Body of pancreas (tissue), 4 donors: Measurements from ENCODE around the gene FBXO41. TPM values are rescaled to one million over a fixed set of nuclear protein-coding genes. Genes with fewer than 3 reads are reported as not detected.

Experiments
- ATAC-seq: fragments of 150-250 bp; one replicate; pipeline ENCODE4 v1.9.1; 2016
- DNase-seq, 4 donors: peaks; one replicate each; pipeline ENCODE4 v3.0.0-alpha.2; 2019
- H3K27ac ChIP-seq, 4 donors: fragments of 200-600 bp; sonication (generic); 1 replicate in 3 of 4; 2 replicates in 1 of 4; pipeline versions ENCODE4 v1.5.1 to v1.6.1; 2016 to 2019; ENCODE audit warnings: mild to moderate bottlenecking in 1 of 4, mixed read lengths in 1 of 4, moderate library complexity in 1 of 4
- H3K27me3 ChIP-seq, 2 donors: fragments of 200-600 bp; sonication (generic); one replicate each; pipeline ENCODE4 v1.6.0; 2016; ENCODE audit warnings: mild to moderate bottlenecking in 1 of 2
- H3K36me3 ChIP-seq, 2 donors: fragments of 200-600 bp; sonication (generic); replicated peaks in 1 of 2; 2 replicates each; pipeline ENCODE4 v1.5.1; 2016; ENCODE audit warnings: low read depth in 2 of 2; ENCODE audit not compliant: insufficient read depth in 1 of 2
- H3K4me1 ChIP-seq: fragments of 200-600 bp; sonication (generic); one replicate; pipeline ENCODE4 v1.6.0; 2016
- H3K4me3 ChIP-seq, 2 donors: fragments of 200-600 bp; sonication (generic); 1 replicate in 1 of 2; 2 replicates in 1 of 2; pipeline ENCODE4 v1.5.1; 2016 to 2019
- H3K9me3 ChIP-seq, 3 donors: fragments of 200-600 bp; sonication (generic); 1 replicate in 2 of 3; 2 replicates in 1 of 3; pipeline ENCODE4 v1.5.1; 2016
- POLR2A ChIP-seq, 3 donors: fragments of 450-650 bp; IDR thresholded peaks; one replicate each; pipeline ENCODE4 v1.6.1; 2016; ENCODE audit warnings: antibody characterized with exemption in 3 of 3, mild to moderate bottlenecking in 2 of 3
- WGBS, 2 donors: methylation state at CpG; one replicate each; pipeline ENCODE4 v1.1.5; 2017; 5-methylcytosine and 5-hydroxymethylcytosine counted together
- intact Hi-C: fragments of 100-400 bp; cut with DNase I; formaldehyde crosslinking; loops from one replicate; pipeline ENCODE4 v1.15.1; 2023
- total RNA-seq, 2 donors: library from RNA; depleted of rRNA; stranded (reverse); fragments of >200 nt; gene quantifications; one replicate each; pipeline ENCODE4 v1.1.0, GENCODE V29; 2016
- TF ChIP-seq, protein P1 (sequence below), 7 experiments: fragments of 450-650 bp in 4 of 7; fragments of 200-600 bp in 3 of 7; sonication (generic) in 3 of 7; IDR thresholded peaks; one replicate each; pipeline ENCODE4 v1.5.1; 2016 to 2019; ENCODE audit warnings: antibody characterized with exemption in 7 of 7

Gene FBXO41
- total RNA-seq, 2 donors from 2014 or later: 4.3 to 11.2 TPM

- intact Hi-C loops: no loop called here
- no peak overlapping the region for H3K27ac ChIP-seq
- H3K36me3 ChIP-seq: no peaks in the 10 kb centered on the region
- ATAC-seq: no peak
- H3K27me3 ChIP-seq: no peaks in the 10 kb centered on the region
- no peak overlapping the region for H3K4me3 ChIP-seq
- no peak for DNase-seq
- no peak for TF ChIP-seq POLR2A (IDR thresholded peaks at IDR 0.05)
- TF ChIP-seq, protein P1, sequence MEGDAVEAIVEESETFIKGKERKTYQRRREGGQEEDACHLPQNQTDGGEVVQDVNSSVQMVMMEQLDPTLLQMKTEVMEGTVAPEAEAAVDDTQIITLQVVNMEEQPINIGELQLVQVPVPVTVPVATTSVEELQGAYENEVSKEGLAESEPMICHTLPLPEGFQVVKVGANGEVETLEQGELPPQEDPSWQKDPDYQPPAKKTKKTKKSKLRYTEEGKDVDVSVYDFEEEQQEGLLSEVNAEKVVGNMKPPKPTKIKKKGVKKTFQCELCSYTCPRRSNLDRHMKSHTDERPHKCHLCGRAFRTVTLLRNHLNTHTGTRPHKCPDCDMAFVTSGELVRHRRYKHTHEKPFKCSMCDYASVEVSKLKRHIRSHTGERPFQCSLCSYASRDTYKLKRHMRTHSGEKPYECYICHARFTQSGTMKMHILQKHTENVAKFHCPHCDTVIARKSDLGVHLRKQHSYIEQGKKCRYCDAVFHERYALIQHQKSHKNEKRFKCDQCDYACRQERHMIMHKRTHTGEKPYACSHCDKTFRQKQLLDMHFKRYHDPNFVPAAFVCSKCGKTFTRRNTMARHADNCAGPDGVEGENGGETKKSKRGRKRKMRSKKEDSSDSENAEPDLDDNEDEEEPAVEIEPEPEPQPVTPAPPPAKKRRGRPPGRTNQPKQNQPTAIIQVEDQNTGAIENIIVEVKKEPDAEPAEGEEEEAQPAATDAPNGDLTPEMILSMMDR (IDR thresholded peaks at IDR 0.05): no peak
- no peaks in the 10 kb centered on the region for H3K4me1 ChIP-seq
- no peaks in the 10 kb centered on the region for H3K9me3 ChIP-seq
- WGBS, 2 donors: 31 to 42% methylated on average over 5 of the region's 5 CpGs
Observed at GRCh38 chr2:73323551-73323950, 39.3 kb upstream of the FBXO41 start.

GRCh38 chr2:73314441-73314840 lies 30.2 kb upstream of the FBXO41 start:
- intact Hi-C loops: no loop called here
- no peak for TF ChIP-seq POLR2A (IDR thresholded peaks at IDR 0.05)
- TF ChIP-seq, protein P1 (IDR thresholded peaks at IDR 0.05): no peak
- DNase-seq (no peak), ATAC-seq (no peak)
- Histone ChIP-seq H3K27ac (no peak overlapping the region), H3K36me3 (no peaks in the 10 kb centered on the region), H3K4me3 (no peak overlapping the region), H3K4me1 (no peaks in the 10 kb centered on the region), H3K9me3 (no peaks in the 10 kb centered on the region), H3K27me3 (no peaks in the 10 kb centered on the region)
- 90% methylated on average over 2 of the region's 2 CpGs for WGBS, 2 donors

DNA sequence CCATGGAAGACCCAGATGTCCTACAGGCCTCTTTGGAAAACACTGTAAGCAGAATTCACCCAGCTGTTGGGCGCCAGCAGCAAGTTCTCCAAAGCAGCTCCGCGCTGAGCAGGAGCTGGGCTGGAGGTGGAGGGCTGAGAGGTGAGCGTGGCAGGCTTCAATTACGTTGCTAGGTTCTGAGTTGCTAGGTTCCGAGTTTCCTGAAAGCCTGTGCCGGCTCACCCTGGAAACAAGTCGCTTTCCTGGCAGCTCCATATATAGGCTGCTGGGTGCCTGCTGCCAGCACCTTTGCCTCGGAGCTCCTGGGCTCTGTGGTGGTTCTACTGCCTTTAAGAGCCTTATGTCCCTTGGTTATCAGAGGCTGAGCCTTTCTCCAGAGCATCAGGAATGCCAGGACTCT lies 23.4 kb upstream of the FBXO41 start:
- Histone ChIP-seq H3K4me1 (no peaks in the 10 kb centered on the region), H3K36me3 (no peaks in the 10 kb centered on the region), H3K4me3 (no peak overlapping the region), H3K27me3 (no peaks in the 10 kb centered on the region), H3K9me3 (no peaks in the 10 kb centered on the region), H3K27ac (no peak overlapping the region)
- WGBS, 2 donors: 63 to 69% methylated on average over 9 of the region's 9 CpGs
- TF ChIP-seq, protein P1 (IDR thresholded peaks at IDR 0.05): no peak
- TF ChIP-seq POLR2A (IDR thresholded peaks at IDR 0.05): peak in 1 of 3 donors; percentile 24
- intact Hi-C loops: no loop called here
- peak in 3 of 4 donors; percentile 28 to 38 (median 35) for DNase-seq
- ATAC-seq: no peak

DNA sequence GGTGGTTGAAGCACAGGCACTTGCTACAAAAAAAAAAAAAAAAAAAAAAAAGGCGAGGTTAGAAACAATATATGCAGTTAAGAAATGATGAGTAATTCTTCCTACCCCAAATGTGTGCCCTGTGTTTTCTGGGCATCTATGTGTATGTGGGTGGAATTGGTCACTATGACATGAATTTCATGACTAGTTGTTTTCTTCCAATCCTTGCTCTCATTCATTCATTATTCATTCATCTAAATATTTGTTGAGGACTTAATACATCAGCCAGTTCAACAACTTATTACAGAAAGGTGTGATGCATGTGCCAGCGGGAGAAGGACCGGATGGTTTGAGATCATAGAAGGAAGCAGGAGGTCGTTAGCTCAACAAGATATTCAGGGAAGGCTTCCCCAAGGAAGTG lies 17.4 kb upstream of the FBXO41 start:
- no peaks in the 10 kb centered on the region for H3K4me1 ChIP-seq
- WGBS, 2 donors: 40 to 59% methylated on average over 4 of the region's 4 CpGs
- DNase-seq (no peak), ATAC-seq (no peak)
- TF ChIP-seq POLR2A (IDR thresholded peaks at IDR 0.05): no peak
- TF ChIP-seq, protein P1 (IDR thresholded peaks at IDR 0.05): no peak
- no peak overlapping the region for H3K4me3 ChIP-seq
- no peak overlapping the region for H3K27ac ChIP-seq
- H3K36me3 ChIP-seq: no peaks in the 10 kb centered on the region
- H3K27me3 ChIP-seq: no peaks in the 10 kb centered on the region
- no peaks in the 10 kb centered on the region for H3K9me3 ChIP-seq
- intact Hi-C loops: no loop called here

- intact Hi-C loops: no loop called here
Observed at GRCh38 chr2:73300926-73301325, 16.6 kb upstream of the FBXO41 start.

More at GRCh38 chr2:73300926-73301325, 16.6 kb upstream of the FBXO41 start:
- DNase-seq (no peak), ATAC-seq (no peak)
- no peak overlapping the region for H3K4me3 ChIP-seq
- H3K9me3 ChIP-seq: no peaks in the 10 kb centered on the region
- 70 to 81% methylated on average over 3 of the region's 3 CpGs for WGBS, 2 donors
- TF ChIP-seq, protein P1 (IDR thresholded peaks at IDR 0.05): no peak
- TF ChIP-seq POLR2A (IDR thresholded peaks at IDR 0.05): no peak
- peaks cover 0 to 3% of the 10 kb centered on the region in 2 donors for H3K27me3 ChIP-seq
- no peaks in the 10 kb centered on the region for H3K36me3 ChIP-seq
- no peak overlapping the region for H3K27ac ChIP-seq
- no peaks in the 10 kb centered on the region for H3K4me1 ChIP-seq
